GM12873 (cell line): ENCODE measurements around the gene KDM6A.

ENCODE experiments used
- CTCF ChIP-seq: IDR thresholded peaks from 2 replicates; pipeline ENCODE4 v1.5.1; 2012; ENCODE audit warnings: low read depth, mild to moderate bottlenecking, moderate library complexity, low read length, control low read depth; ENCODE audit not compliant: insufficient read depth; ENCODE audit errors: missing control alignments

The KDM6A gene

GRCh38 chrX:44974451-44974850 lies 101.5 kb downstream of the KDM6A start:
- no peak for TF ChIP-seq CTCF

- TF ChIP-seq CTCF, result no peak
Observed at GRCh38 chrX:44975666-44976263, 102.8 kb downstream of the KDM6A start.

GRCh38 chrX:44978976-44979375 lies 106.0 kb downstream of the KDM6A start:
- TF ChIP-seq CTCF, result no peak

GRCh38 chrX:44980403-44980802 lies 107.4 kb downstream of the KDM6A start:
- TF ChIP-seq CTCF, result no peak

GRCh38 chrX:44980883-44981282 lies 107.9 kb downstream of the KDM6A start:
- no peak for TF ChIP-seq CTCF

GRCh38 chrX:44989995-44990770 lies 117.2 kb downstream of the KDM6A start:
- TF ChIP-seq CTCF, result no peak

- no peak for TF ChIP-seq CTCF
Observed at GRCh38 chrX:44992775-44993174, 119.8 kb downstream of the KDM6A start.
